Measurements from ENCODE around the gene SLC38A2. TPM values are rescaled to one million over a fixed set of nuclear protein-coding genes. Genes with fewer than 3 reads are reported as not detected.

SLC38A2 gene
- total RNA-seq, 1 experiment from 2014 or later: 381 TPM

- no peak overlapping the region for H3K4me3 Mint-ChIP-seq
- TF ChIP-seq JUN (CRISPR knock-in tag; IDR thresholded peaks at IDR 0.05): no peak
- TF ChIP-seq MYBL2 (CRISPR knock-in tag; IDR thresholded peaks at IDR 0.05): no peak
- TF ChIP-seq ZBTB21 (CRISPR knock-in tag; IDR thresholded peaks at IDR 0.05; ENCODE audit: borderline replicate concordance): no peak
- no peak for TF ChIP-seq IRF1 (CRISPR knock-in tag; IDR thresholded peaks at IDR 0.05)
- no peak for TF ChIP-seq OVOL2 (CRISPR knock-in tag; IDR thresholded peaks at IDR 0.05; ENCODE audit: borderline replicate concordance)
- TF ChIP-seq ZNF219 (CRISPR knock-in tag; IDR thresholded peaks at IDR 0.05; ENCODE audit: borderline replicate concordance): no peak
- no peaks in the 10 kb centered on the region for H3K9me3 Mint-ChIP-seq
- peak overlapping the region; percentile 67 for H3K27ac Mint-ChIP-seq
- H3K36me3 Mint-ChIP-seq: peaks cover 42% of the 10 kb centered on the region
- DNase-seq (ENCODE audit: low spot score): no peak
- CTCF ChIA-PET: interaction anchor here (0.8 to 1.2 kb wide), 3 partner anchors 233 to 367 kb away, joined by 3 to 4 read pairs (median 3); no protein-coding TSS in a partner anchor
- H3K4me1 Mint-ChIP-seq: peaks cover 28% of the 10 kb centered on the region
- no peak for ATAC-seq
- no peaks in the 10 kb centered on the region for H3K27me3 Mint-ChIP-seq (ENCODE audit: low read depth)
- POLR2A ChIA-PET: interaction anchor here (0.8 to 1.3 kb wide), 4 partner anchors 10 to 89 kb away, joined by 3 to 5 read pairs (median 4); partner anchors contain the start of gene SLC38A1
Observed at GRCh38 chr12:46358325-46358700, 14.3 kb downstream of the SLC38A2 start.

- ATAC-seq (peak; percentile 35), DNase-seq (ENCODE audit: low spot score) (no peak)
- peaks cover 25% of the 10 kb centered on the region for H3K4me1 Mint-ChIP-seq
- ChIA-PET POLR2A (interaction anchor here (1.2 to 1.7 kb wide), 3 partner anchors 11 to 317 kb away, joined by 3 to 4 read pairs (median 3); partner anchors contain the start of gene SLC38A1), CTCF (interaction anchor here (1.0 kb wide), 1 partner anchor 304 kb away, joined by 5 read pairs; no protein-coding TSS in a partner anchor)
- H3K4me3 Mint-ChIP-seq: no peak overlapping the region
- H3K27ac Mint-ChIP-seq: peak overlapping the region; percentile 77
- H3K9me3 Mint-ChIP-seq: no peaks in the 10 kb centered on the region
- peaks cover 36% of the 10 kb centered on the region for H3K36me3 Mint-ChIP-seq
- no peaks in the 10 kb centered on the region for H3K27me3 Mint-ChIP-seq (ENCODE audit: low read depth)
- TF ChIP-seq PRDM15 (CRISPR knock-in tag; IDR thresholded peaks at IDR 0.05): no peak
- TF ChIP-seq FOXP1 (CRISPR knock-in tag; IDR thresholded peaks at IDR 0.05; ENCODE audit: borderline replicate concordance): no peak
- TF ChIP-seq USF1 (CRISPR knock-in tag; IDR thresholded peaks at IDR 0.05): no peak
- TF ChIP-seq E2F4 (CRISPR knock-in tag; IDR thresholded peaks at IDR 0.05; ENCODE audit: borderline replicate concordance, low read depth): no peak
- TF ChIP-seq HMGA2 (CRISPR knock-in tag; IDR thresholded peaks at IDR 0.05): no peak; the same call in 1 of the 2 replicates
- TF ChIP-seq SMAD3 (CRISPR knock-in tag; IDR thresholded peaks at IDR 0.05; ENCODE audit: borderline replicate concordance): no peak
- peak; percentile 97 for TF ChIP-seq PRRX2 (CRISPR knock-in tag; IDR thresholded peaks at IDR 0.05)
- TF ChIP-seq GTF2I (CRISPR knock-in tag; conservative IDR thresholded peaks at IDR 0.05): no peak
- no peak for TF ChIP-seq SMAD4 (CRISPR knock-in tag; IDR thresholded peaks at IDR 0.05)
- TF ChIP-seq EMX1 (CRISPR knock-in tag; IDR thresholded peaks at IDR 0.05): peak; percentile 98
- TF ChIP-seq ZBTB43 (CRISPR knock-in tag; IDR thresholded peaks at IDR 0.05): no peak
- peak; percentile 98 for TF ChIP-seq AR (CRISPR knock-in tag; IDR thresholded peaks at IDR 0.05)
- peak; percentile 86 for TF ChIP-seq JAZF1 (CRISPR knock-in tag; IDR thresholded peaks at IDR 0.05)
- TF ChIP-seq ZNF317 (CRISPR knock-in tag; IDR thresholded peaks at IDR 0.05; ENCODE audit: borderline replicate concordance, low read depth): no peak
- TF ChIP-seq ATF2 (CRISPR knock-in tag; IDR thresholded peaks at IDR 0.05; ENCODE audit: borderline replicate concordance, low read depth): no peak
- TF ChIP-seq TCF7 (CRISPR knock-in tag; IDR thresholded peaks at IDR 0.05; ENCODE audit: low read depth): no peak
Observed at GRCh38 chr12:46357438-46358324, 14.9 kb downstream of the SLC38A2 start.
